ENCODE measurements around the gene RHNO1. TPM values are rescaled to one million over a fixed set of nuclear protein-coding genes. Genes with fewer than 3 reads are reported as not detected.

Gene RHNO1
- total and polyA plus RNA-seq, 2 of the 13 experiments (the other 11 are each of a cell fraction or from before 2014, with no cell fraction given) = 27.2 to 49.6 TPM

- TF ChIP-seq ZNF18 (CRISPR knock-in tag; IDR thresholded peaks at IDR 0.05; ENCODE audit: insufficient replicate concordance) (no peak), ZNF550 (CRISPR knock-in tag; IDR thresholded peaks at IDR 0.05; ENCODE audit: borderline replicate concordance) (no peak), ZNF570 (CRISPR knock-in tag; IDR thresholded peaks at IDR 0.05; ENCODE audit: borderline replicate concordance) (no peak), ZNF749 (CRISPR knock-in tag; IDR thresholded peaks at IDR 0.05; ENCODE audit: borderline replicate concordance) (no peak), KLF15 (CRISPR knock-in tag; IDR thresholded peaks at IDR 0.05; ENCODE audit: borderline replicate concordance) (no peak), SOX5 (CRISPR knock-in tag; IDR thresholded peaks at IDR 0.05; ENCODE audit: borderline replicate concordance) (no peak), MEF2D (CRISPR knock-in tag; IDR thresholded peaks at IDR 0.05) (no peak), ZSCAN21 (CRISPR knock-in tag; IDR thresholded peaks at IDR 0.05; ENCODE audit: borderline replicate concordance) (no peak)
These were observed 34.1 kb upstream of the RHNO1 start (continued) for GRCh38 chr12:2842948-2843347.

GRCh38 chr12:2844786-2845185 is 32.2 kb upstream of the RHNO1 start:
- in situ Hi-C loops (cut with HindIII; ENCODE audit: extremely low pct_ligation_motif_present, low pct_unique_long_range_greater_than_20kb) (loop anchor here (5.0 kb wide), 1 partner anchor 103 kb away; no protein-coding TSS in a partner anchor), intact Hi-C loops (cut with micrococcal nuclease; ENCODE audit: unreplicated experiment) (loop anchor here (5.0 kb wide), 2 partner anchors 43 to 118 kb away; no protein-coding TSS in a partner anchor)
- H2AFZ ChIP-seq (ENCODE audit: low read length) = no peak overlapping the region
- H3K27me3 ChIP-seq (ENCODE audit: control insufficient read depth in 1 of 2, insufficient read depth in 2 of 2, low read length in 2 of 2) = no peaks in the 10 kb centered on the region; a peak in 1 of 5 replicates
- WGBS (ENCODE audit: low lambda C conversion rate) = 83% methylated on average over 9 of the region's 9 CpGs
- H3K9me3 ChIP-seq (ENCODE audit: low read length) = no peaks in the 10 kb centered on the region
- H3K36me3 ChIP-seq (replicated peaks in 1 of 2; ENCODE audit: control insufficient read depth in 1 of 2, insufficient read depth in 2 of 2, low read length in 2 of 2) = peaks cover 3 to 4% of the 10 kb centered on the region in 2 experiments; a peak in 2 of 5 replicates
- DNase-seq (ENCODE audit: low spot score) (no peak), ATAC-seq (no peak), FAIRE-seq (no peak)
- CTCF ChIA-PET (ENCODE audit: low intra/inter-chr PET ratio, low total read pairs) = interaction anchor here (1.7 kb wide), 1 partner anchor 100 kb away, joined by 6 read pairs; no protein-coding TSS in a partner anchor
- BruUV-seq (replicated peaks) = no TSS peak
- TF ChIP-seq SMC3 (IDR thresholded peaks at IDR 0.05; ENCODE audit: low read length) (no peak), SIN3A (IDR thresholded peaks at IDR 0.05; ENCODE audit: borderline replicate concordance, low read depth, low read length) (no peak), REXO4 (CRISPR knock-in tag; IDR thresholded peaks at IDR 0.05; ENCODE audit: borderline replicate concordance) (no peak)
- POLR2A ChIA-PET = no interaction called here
- H3K4me2 ChIP-seq (ENCODE audit: low read depth, low read length) = no peak overlapping the region
- H3K79me2 ChIP-seq (ENCODE audit: insufficient read depth, low read length) = no peaks in the 10 kb centered on the region
- H4K20me1 ChIP-seq (ENCODE audit: insufficient read depth, low read length) = no peaks in the 10 kb centered on the region
- H3K9ac ChIP-seq (ENCODE audit: insufficient read depth, low read depth, low read length) = no peak overlapping the region
- H3K4me3 ChIP-seq (replicated peaks in 1 of 3; ENCODE audit: insufficient read depth in 1 of 3, low read depth in 2 of 3, low read length in 3 of 3) = no peak overlapping the region
- no peak overlapping the region for H3K27ac ChIP-seq (ENCODE audit: extremely low read length, insufficient read depth, low read length)
- peaks cover 38% of the 10 kb centered on the region for H3K4me1 ChIP-seq (ENCODE audit: insufficient read depth, low read length)
